ENCODE measurements around the gene MUC5B.

DNA sequence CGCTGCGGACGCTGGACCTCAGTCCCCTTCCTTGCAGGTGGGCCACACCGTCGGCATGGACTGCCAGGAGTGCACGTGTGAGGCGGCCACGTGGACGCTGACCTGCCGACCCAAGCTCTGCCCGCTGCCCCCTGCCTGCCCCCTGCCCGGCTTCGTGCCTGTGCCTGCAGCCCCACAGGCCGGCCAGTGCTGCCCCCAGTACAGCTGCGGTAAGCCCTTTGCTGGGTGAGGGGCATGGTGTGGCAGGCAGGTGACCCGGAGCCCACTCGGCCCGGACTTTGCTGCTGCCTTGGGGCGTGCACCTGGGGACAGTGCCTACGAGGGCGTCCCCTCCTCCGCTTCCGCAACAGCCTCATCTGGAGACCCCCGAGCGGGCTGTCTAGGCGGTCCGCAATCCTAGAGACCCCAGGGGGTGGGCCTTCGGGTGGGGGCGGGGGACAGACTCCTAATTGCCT is 25.4 kb upstream of the MUC5B start:
- TF ChIP-seq, protein P1, sequence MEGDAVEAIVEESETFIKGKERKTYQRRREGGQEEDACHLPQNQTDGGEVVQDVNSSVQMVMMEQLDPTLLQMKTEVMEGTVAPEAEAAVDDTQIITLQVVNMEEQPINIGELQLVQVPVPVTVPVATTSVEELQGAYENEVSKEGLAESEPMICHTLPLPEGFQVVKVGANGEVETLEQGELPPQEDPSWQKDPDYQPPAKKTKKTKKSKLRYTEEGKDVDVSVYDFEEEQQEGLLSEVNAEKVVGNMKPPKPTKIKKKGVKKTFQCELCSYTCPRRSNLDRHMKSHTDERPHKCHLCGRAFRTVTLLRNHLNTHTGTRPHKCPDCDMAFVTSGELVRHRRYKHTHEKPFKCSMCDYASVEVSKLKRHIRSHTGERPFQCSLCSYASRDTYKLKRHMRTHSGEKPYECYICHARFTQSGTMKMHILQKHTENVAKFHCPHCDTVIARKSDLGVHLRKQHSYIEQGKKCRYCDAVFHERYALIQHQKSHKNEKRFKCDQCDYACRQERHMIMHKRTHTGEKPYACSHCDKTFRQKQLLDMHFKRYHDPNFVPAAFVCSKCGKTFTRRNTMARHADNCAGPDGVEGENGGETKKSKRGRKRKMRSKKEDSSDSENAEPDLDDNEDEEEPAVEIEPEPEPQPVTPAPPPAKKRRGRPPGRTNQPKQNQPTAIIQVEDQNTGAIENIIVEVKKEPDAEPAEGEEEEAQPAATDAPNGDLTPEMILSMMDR (IDR thresholded peaks at IDR 0.05; ENCODE audit: low read length), result no peak
- no peak for TF ChIP-seq EZH2 (IDR thresholded peaks at IDR 0.05; ENCODE audit: borderline replicate concordance, low read length)

Measured in OCI-LY1 (cell line).